OCI-LY1 (cell line): ENCODE measurements around the gene ZNF878.
"Not testable (repeated sequence)": the region's sequence is repeated elsewhere in the genome, so short reads cannot be mapped to it uniquely, and the experiment has no call there.

Experiments
- H2AFZ ChIP-seq: fragments of 200-600 bp; sonication (generic), shearing (Covaris generic); 2 replicates; pipeline ENCODE4 v1.6.0; 2014; ENCODE audit warnings: antibody characterized with exemption, mild to moderate bottlenecking, low read length
- H3F3A ChIP-seq: fragments of 200-600 bp; sonication (generic), shearing (Covaris generic); 2 replicates; pipeline ENCODE4 v1.6.0; 2014; ENCODE audit warnings: mild to moderate bottlenecking, antibody characterized with exemption, low read length, moderate library complexity; ENCODE audit not compliant: insufficient read depth
- H3K27ac ChIP-seq: fragments of 200-600 bp; sonication (generic); 2 replicates; pipeline ENCODE4 v1.5.1; 2014; ENCODE audit warnings: low read length, mixed run types, mild to moderate bottlenecking, low read depth; ENCODE audit not compliant: poor library complexity, severe bottlenecking
- H3K27me3 ChIP-seq: fragments of 200-600 bp; sonication (generic); 2 replicates; pipeline ENCODE4 v1.6.0; 2014; ENCODE audit warnings: antibody characterized with exemption, mild to moderate bottlenecking, low read length, moderate library complexity; ENCODE audit not compliant: insufficient read depth
- H3K36me3 ChIP-seq: fragments of 200-600 bp; sonication (generic); 2 replicates; pipeline ENCODE4 v1.6.1; 2014; ENCODE audit warnings: mild to moderate bottlenecking, antibody characterized with exemption, low read length, moderate library complexity, mixed read lengths; ENCODE audit not compliant: insufficient read depth
- H3K4me1 ChIP-seq: fragments of 200-600 bp; sonication (generic); 2 replicates; pipeline ENCODE4 v1.5.1; 2014; ENCODE audit warnings: mild to moderate bottlenecking, low read length, moderate library complexity; ENCODE audit not compliant: insufficient read depth, severe bottlenecking
- H3K4me2 ChIP-seq: fragments of 200-600 bp; sonication (generic), shearing (Covaris generic); 2 replicates; pipeline ENCODE4 v1.6.1; 2014; ENCODE audit warnings: low read length
- H3K4me3 ChIP-seq: fragments of 200-600 bp; sonication (generic); 2 replicates; pipeline ENCODE4 v1.5.1; 2014; ENCODE audit warnings: low read length, low read depth, mild to moderate bottlenecking, mixed read lengths; ENCODE audit not compliant: poor library complexity, severe bottlenecking
- H3K79me2 ChIP-seq: fragments of 200-600 bp; shearing (Covaris generic); 2 replicates; pipeline ENCODE4 v1.6.1; 2016; ENCODE audit warnings: mixed run types, low read length, mixed read lengths; ENCODE audit not compliant: insufficient read depth
- H3K9ac ChIP-seq: fragments of 200-600 bp; sonication (generic), shearing (Covaris generic); 2 replicates; pipeline ENCODE4 v1.6.1; 2014; ENCODE audit warnings: mild to moderate bottlenecking, low read length, mixed read lengths
- H3K9me2 ChIP-seq: fragments of 200-600 bp; sonication (generic), shearing (Covaris generic); 2 replicates; pipeline ENCODE4 v1.6.1; 2014; ENCODE audit warnings: low read depth, mild to moderate bottlenecking, low read length, mixed read lengths
- H3K9me3 ChIP-seq: fragments of 200-600 bp; shearing (Covaris generic); 2 replicates; pipeline ENCODE4 v1.6.1; 2014; ENCODE audit warnings: low read length, mixed read lengths
- H4K20me1 ChIP-seq: fragments of 200-600 bp; sonication (generic), shearing (Covaris generic); 2 replicates; pipeline ENCODE4 v1.6.0; 2016; ENCODE audit warnings: mild to moderate bottlenecking, low read length; ENCODE audit not compliant: insufficient read depth
- EZH2 ChIP-seq: fragments of 200-600 bp; sonication (generic), shearing (Covaris generic); IDR thresholded peaks from 2 replicates; pipeline ENCODE4 v1.8.0; 2017; ENCODE audit warnings: borderline replicate concordance, mixed run types, mild to moderate bottlenecking, antibody characterized with exemption, low read length, moderate library complexity, mixed read lengths
- TF ChIP-seq, protein P1 (sequence below): fragments of 200-600 bp; sonication (generic), shearing (Covaris generic); IDR thresholded peaks from 2 replicates; pipeline ENCODE4 v1.5.1; 2017; ENCODE audit warnings: mild to moderate bottlenecking, antibody characterized with exemption, low read length, moderate library complexity, mixed read lengths

Gene ZNF878

DNA sequence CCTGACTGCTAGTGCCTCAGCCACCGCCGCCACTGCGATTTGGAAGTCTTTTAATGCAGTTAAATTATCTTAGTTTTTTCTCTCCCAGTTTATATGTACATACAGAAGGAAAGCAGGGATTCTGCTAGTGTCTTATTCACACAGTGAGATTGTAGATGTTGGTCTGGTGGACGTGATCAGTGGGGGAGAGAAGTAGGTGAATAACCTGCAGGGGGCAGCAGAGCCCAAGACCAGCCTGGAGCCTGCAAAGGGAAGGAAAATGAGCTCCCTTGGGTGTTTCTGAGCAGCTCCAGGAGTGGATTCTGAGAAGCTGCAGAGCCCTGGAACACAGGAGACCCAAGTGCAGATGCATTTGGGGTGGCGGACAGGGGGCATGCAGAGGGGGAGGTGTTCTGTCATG, 38.0 kb upstream of the ZNF878 start:
- H3K9ac ChIP-seq, result no peak overlapping the region
- H3K4me3 ChIP-seq, result no peak overlapping the region
- no peaks in the 10 kb centered on the region for H3K79me2 ChIP-seq
- no peak overlapping the region for H2AFZ ChIP-seq
- no peak overlapping the region for H3K4me2 ChIP-seq
- H3K9me3 ChIP-seq, result peaks cover 3% of the 10 kb centered on the region; the same call in 1 of the 2 replicates
- no peaks in the 10 kb centered on the region for H4K20me1 ChIP-seq
- no peaks in the 10 kb centered on the region for H3K9me2 ChIP-seq
- TF ChIP-seq, protein P1, sequence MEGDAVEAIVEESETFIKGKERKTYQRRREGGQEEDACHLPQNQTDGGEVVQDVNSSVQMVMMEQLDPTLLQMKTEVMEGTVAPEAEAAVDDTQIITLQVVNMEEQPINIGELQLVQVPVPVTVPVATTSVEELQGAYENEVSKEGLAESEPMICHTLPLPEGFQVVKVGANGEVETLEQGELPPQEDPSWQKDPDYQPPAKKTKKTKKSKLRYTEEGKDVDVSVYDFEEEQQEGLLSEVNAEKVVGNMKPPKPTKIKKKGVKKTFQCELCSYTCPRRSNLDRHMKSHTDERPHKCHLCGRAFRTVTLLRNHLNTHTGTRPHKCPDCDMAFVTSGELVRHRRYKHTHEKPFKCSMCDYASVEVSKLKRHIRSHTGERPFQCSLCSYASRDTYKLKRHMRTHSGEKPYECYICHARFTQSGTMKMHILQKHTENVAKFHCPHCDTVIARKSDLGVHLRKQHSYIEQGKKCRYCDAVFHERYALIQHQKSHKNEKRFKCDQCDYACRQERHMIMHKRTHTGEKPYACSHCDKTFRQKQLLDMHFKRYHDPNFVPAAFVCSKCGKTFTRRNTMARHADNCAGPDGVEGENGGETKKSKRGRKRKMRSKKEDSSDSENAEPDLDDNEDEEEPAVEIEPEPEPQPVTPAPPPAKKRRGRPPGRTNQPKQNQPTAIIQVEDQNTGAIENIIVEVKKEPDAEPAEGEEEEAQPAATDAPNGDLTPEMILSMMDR, result peak; percentile 76
- no peak for TF ChIP-seq EZH2
- no peak overlapping the region for H3K27ac ChIP-seq
- H3K36me3 ChIP-seq, result no peaks in the 10 kb centered on the region
- no peaks in the 10 kb centered on the region for H3K27me3 ChIP-seq
- no peaks in the 10 kb centered on the region for H3F3A ChIP-seq
- no peaks in the 10 kb centered on the region for H3K4me1 ChIP-seq

DNA sequence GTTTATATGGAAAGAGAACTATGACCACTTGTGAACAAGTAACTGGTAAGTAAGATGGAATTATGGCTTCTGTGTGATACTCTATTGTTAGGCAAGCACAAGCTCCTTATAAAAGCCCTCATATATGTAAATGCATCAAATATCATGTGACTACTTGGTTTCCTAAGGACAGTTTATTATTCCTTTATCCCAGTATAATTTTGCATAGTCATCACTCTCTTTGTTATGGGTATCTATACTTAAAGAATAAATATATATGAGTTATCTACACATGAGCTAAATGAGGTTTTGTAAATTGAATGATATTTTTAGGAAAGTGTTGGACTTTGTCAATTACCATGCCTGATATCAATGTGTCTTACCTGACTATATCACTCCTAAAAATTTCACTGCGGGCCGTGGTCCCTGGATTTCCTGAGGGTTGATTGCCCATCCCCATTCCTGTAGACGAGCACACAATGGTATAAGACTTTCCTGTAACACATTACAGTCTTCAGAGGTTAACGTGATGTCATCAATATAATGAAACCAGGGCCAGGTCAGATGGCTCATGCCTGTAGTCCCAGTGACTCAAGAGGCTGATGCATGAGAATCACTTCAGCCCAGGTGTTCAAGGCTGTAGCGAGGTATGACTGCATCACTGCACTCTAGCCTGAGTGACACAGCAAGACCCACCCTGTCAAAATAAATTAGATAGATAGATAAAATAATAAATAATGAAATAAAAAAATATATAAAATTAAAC, 32.5 kb upstream of the ZNF878 start:
- no peak overlapping the region for H3K4me2 ChIP-seq
- TF ChIP-seq, protein P1, result no peak
- no peak for TF ChIP-seq EZH2
- no peaks in the 10 kb centered on the region for H3K36me3 ChIP-seq
- H3K79me2 ChIP-seq, result no peaks in the 10 kb centered on the region
- H4K20me1 ChIP-seq, result no peaks in the 10 kb centered on the region
- no peak overlapping the region for H3K4me3 ChIP-seq
- H3K27ac ChIP-seq, result no peak overlapping the region
- H3K9me2 ChIP-seq, result no peaks in the 10 kb centered on the region
- H3K27me3 ChIP-seq, result no peaks in the 10 kb centered on the region
- no peaks in the 10 kb centered on the region for H3F3A ChIP-seq
- H3K9ac ChIP-seq, result no peak overlapping the region
- peaks cover 10% of the 10 kb centered on the region; the same call in 1 of the 2 replicates for H3K9me3 ChIP-seq
- H2AFZ ChIP-seq, result no peak overlapping the region
- no peaks in the 10 kb centered on the region for H3K4me1 ChIP-seq

DNA sequence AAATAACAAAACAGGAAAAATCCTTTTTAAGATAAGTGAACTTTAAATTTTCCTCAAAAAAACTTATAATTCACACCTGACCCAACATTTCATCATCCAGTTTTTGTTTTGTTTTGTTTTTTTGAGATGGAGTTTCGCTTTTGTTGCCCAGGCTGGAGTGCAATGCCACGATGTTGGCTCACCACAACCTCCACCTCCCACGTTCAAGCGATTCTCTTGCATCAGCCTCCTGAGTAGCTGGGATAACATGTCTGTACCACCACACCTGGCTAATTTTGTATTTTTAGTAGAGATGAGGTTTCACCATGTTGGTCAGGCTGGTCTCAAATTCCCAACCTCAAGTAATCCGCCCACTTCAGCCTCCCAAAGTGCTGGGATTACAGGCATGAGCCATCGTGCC, 30.6 kb upstream of the ZNF878 start:
- H3K27me3 ChIP-seq, H3K9me2 ChIP-seq, H3K9me3 ChIP-seq, H3K4me2 ChIP-seq, H3K27ac ChIP-seq, H3K36me3 ChIP-seq, H3F3A ChIP-seq, H2AFZ ChIP-seq, H3K4me1 ChIP-seq, H4K20me1 ChIP-seq, H3K9ac ChIP-seq, H3K79me2 ChIP-seq, H3K4me3 ChIP-seq: not testable (repeated sequence)

DNA sequence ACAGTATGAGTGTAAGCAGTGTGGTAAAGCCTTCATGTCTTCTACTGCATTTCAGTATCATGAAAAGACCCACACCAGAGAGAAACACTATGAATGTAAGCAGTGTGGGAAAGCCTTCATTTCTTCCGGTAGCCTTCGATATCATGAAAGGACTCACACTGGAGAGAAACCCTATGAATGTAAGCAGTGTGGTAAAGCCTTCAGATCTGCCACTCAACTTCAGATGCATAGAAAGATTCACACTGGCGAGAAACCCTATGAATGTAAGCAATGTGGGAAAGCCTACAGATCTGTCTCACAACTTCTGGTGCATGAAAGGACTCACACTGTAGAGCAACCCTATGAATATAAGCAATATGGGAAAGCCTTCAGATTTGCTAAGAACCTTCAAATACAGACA, 24.6 kb upstream of the ZNF878 start:
- Histone ChIP-seq H3K36me3 (peaks cover 63% of the 10 kb centered on the region), H3K4me2 (no peak overlapping the region), H3K9me2 (no peaks in the 10 kb centered on the region), H3K4me1 (no peaks in the 10 kb centered on the region), H2AFZ (no peak overlapping the region), H4K20me1 (no peaks in the 10 kb centered on the region), H3K27ac (no peak overlapping the region), H3K79me2 (no peaks in the 10 kb centered on the region), H3K9ac (no peak overlapping the region), H3K27me3 (no peaks in the 10 kb centered on the region), H3K4me3 (no peak overlapping the region), H3K9me3 (peaks cover 52% of the 10 kb centered on the region), H3F3A (peaks cover 11% of the 10 kb centered on the region; the same call in 1 of the 2 replicates)
- TF ChIP-seq EZH2, result no peak
- TF ChIP-seq, protein P1, result no peak

DNA sequence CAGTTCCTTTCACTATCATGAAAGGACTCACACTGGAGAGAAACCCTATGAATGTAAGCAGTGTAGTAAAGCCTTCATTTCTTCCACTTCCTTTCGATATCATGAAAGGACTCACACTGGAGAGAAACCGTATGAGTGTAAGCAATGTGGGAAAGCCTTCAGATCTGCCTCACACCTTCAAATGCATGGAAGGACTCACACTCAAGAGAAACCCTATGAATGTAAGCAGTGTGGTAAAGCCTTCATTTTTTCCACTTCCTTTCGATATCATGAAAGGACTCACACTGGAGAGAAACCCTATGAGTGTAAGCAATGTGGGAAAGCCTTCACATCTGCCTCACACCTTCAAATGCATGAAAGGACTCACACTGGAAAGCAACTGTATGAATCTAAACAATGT, 23.6 kb upstream of the ZNF878 start:
- H2AFZ ChIP-seq, H3K9me2 ChIP-seq, H3K4me2 ChIP-seq, H3K27ac ChIP-seq, H3K9ac ChIP-seq, H3K4me3 ChIP-seq, H4K20me1 ChIP-seq, H3K27me3 ChIP-seq, H3K4me1 ChIP-seq, H3K79me2 ChIP-seq: not testable (repeated sequence)
- H3F3A ChIP-seq, result peaks cover 11% of the 10 kb centered on the region; the same call in 1 of the 2 replicates
- peaks cover 64% of the 10 kb centered on the region for H3K36me3 ChIP-seq
- H3K9me3 ChIP-seq, result peaks cover 58% of the 10 kb centered on the region
